Body of pancreas (tissue), 4 donors: ENCODE results near the gene SMG1. TPM values are rescaled to one million over a fixed set of nuclear protein-coding genes. Genes with fewer than 3 reads are reported as not detected.

Source experiments
- ATAC-seq: fragments of 150-250 bp; one replicate; pipeline ENCODE4 v1.9.1; 2016
- DNase-seq, 4 donors: peaks; one replicate each; pipeline ENCODE4 v3.0.0-alpha.2; 2019
- H3K27ac ChIP-seq, 4 donors: fragments of 200-600 bp; sonication (generic); 1 replicate in 3 of 4; 2 replicates in 1 of 4; pipeline versions ENCODE4 v1.5.1 to v1.6.1; 2016 to 2019; ENCODE audit warnings: mild to moderate bottlenecking in 1 of 4, mixed read lengths in 1 of 4, moderate library complexity in 1 of 4
- H3K27me3 ChIP-seq, 2 donors: fragments of 200-600 bp; sonication (generic); one replicate each; pipeline ENCODE4 v1.6.0; 2016; ENCODE audit warnings: mild to moderate bottlenecking in 1 of 2
- H3K36me3 ChIP-seq, 2 donors: fragments of 200-600 bp; sonication (generic); replicated peaks in 1 of 2; 2 replicates each; pipeline ENCODE4 v1.5.1; 2016; ENCODE audit warnings: low read depth in 2 of 2; ENCODE audit not compliant: insufficient read depth in 1 of 2
- H3K4me1 ChIP-seq: fragments of 200-600 bp; sonication (generic); one replicate; pipeline ENCODE4 v1.6.0; 2016
- H3K4me3 ChIP-seq, 2 donors: fragments of 200-600 bp; sonication (generic); 1 replicate in 1 of 2; 2 replicates in 1 of 2; pipeline ENCODE4 v1.5.1; 2016 to 2019
- H3K9me3 ChIP-seq, 3 donors: fragments of 200-600 bp; sonication (generic); 1 replicate in 2 of 3; 2 replicates in 1 of 3; pipeline ENCODE4 v1.5.1; 2016
- POLR2A ChIP-seq, 3 donors: fragments of 450-650 bp; IDR thresholded peaks; one replicate each; pipeline ENCODE4 v1.6.1; 2016; ENCODE audit warnings: antibody characterized with exemption in 3 of 3, mild to moderate bottlenecking in 2 of 3
- WGBS, 2 donors: methylation state at CpG; one replicate each; pipeline ENCODE4 v1.1.5; 2017; 5-methylcytosine and 5-hydroxymethylcytosine counted together
- intact Hi-C: fragments of 100-400 bp; cut with DNase I; formaldehyde crosslinking; loops from one replicate; pipeline ENCODE4 v1.15.1; 2023
- total RNA-seq, 2 donors: library from RNA; depleted of rRNA; stranded (reverse); fragments of >200 nt; gene quantifications; one replicate each; pipeline ENCODE4 v1.1.0, GENCODE V29; 2016
- TF ChIP-seq, protein P1 (sequence below), 7 experiments: fragments of 450-650 bp in 4 of 7; fragments of 200-600 bp in 3 of 7; sonication (generic) in 3 of 7; IDR thresholded peaks; one replicate each; pipeline ENCODE4 v1.5.1; 2016 to 2019; ENCODE audit warnings: antibody characterized with exemption in 7 of 7

The SMG1 gene
- total RNA-seq, 2 donors from 2014 or later, result 50.3 to 59.3 TPM

DNA sequence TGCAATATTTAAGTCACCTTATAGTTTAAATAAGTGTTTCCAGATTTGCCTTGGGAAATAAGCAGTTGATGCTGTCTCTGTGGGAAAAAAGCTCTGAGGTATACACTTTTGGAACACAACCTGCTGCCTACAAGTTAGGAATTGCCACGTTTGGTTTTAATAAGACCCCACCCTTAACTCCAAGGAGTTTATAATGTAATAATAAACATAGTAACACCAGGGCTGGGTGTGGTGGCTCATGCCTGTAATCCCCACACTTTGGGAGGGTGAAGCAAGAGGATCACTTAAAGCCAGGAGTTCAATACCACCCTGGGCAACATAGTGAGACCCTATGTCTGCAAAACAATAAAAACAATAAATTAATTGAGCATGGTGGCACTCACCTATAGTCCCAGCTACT, 15.9 kb upstream of the SMG1 start:
- ATAC-seq (no peak), DNase-seq (no peak)
- TF ChIP-seq, protein P1, sequence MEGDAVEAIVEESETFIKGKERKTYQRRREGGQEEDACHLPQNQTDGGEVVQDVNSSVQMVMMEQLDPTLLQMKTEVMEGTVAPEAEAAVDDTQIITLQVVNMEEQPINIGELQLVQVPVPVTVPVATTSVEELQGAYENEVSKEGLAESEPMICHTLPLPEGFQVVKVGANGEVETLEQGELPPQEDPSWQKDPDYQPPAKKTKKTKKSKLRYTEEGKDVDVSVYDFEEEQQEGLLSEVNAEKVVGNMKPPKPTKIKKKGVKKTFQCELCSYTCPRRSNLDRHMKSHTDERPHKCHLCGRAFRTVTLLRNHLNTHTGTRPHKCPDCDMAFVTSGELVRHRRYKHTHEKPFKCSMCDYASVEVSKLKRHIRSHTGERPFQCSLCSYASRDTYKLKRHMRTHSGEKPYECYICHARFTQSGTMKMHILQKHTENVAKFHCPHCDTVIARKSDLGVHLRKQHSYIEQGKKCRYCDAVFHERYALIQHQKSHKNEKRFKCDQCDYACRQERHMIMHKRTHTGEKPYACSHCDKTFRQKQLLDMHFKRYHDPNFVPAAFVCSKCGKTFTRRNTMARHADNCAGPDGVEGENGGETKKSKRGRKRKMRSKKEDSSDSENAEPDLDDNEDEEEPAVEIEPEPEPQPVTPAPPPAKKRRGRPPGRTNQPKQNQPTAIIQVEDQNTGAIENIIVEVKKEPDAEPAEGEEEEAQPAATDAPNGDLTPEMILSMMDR (IDR thresholded peaks at IDR 0.05), result no peak
- no peak for TF ChIP-seq POLR2A (IDR thresholded peaks at IDR 0.05)
- Histone ChIP-seq H3K36me3 (no peaks in the 10 kb centered on the region), H3K9me3 (no peaks in the 10 kb centered on the region), H3K4me1 (peaks cover 3% of the 10 kb centered on the region), H3K27ac (no peak overlapping the region), H3K4me3 (no peak overlapping the region), H3K27me3 (no peaks in the 10 kb centered on the region)
- whole genome bisulfite sequencing, 2 donors, result 37 to 42% methylated on average over 1 of the region's 1 CpG
- intact Hi-C loops, result no loop called here

DNA sequence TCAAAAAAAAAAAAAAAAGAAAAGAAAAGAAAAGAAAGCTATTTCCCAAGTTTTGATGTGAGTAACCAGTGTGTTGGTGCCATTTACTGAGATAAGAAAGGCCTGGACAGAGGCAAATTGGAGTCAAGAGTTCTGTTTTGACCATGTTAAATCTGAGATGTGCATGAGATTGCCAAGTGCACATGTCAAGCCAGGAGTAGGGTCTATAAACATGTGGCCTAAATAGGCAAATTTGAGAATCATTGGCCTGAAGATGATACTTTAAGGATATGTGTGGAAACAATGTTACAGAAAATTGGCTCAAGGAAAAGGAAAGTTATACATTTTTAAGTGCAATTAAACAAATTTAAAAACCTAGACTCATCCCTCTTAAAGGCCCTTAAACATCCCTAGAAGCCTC, 15.3 kb upstream of the SMG1 start:
- H3K4me3 ChIP-seq, result no peak overlapping the region
- TF ChIP-seq POLR2A (IDR thresholded peaks at IDR 0.05), result no peak
- TF ChIP-seq, protein P1 (IDR thresholded peaks at IDR 0.05), result no peak
- peaks cover 3% of the 10 kb centered on the region for H3K4me1 ChIP-seq
- no peaks in the 10 kb centered on the region for H3K27me3 ChIP-seq
- no peaks in the 10 kb centered on the region for H3K36me3 ChIP-seq
- intact Hi-C loops, result no loop called here
- DNase-seq (no peak), ATAC-seq (no peak)
- no peaks in the 10 kb centered on the region for H3K9me3 ChIP-seq
- no peak overlapping the region for H3K27ac ChIP-seq

DNA sequence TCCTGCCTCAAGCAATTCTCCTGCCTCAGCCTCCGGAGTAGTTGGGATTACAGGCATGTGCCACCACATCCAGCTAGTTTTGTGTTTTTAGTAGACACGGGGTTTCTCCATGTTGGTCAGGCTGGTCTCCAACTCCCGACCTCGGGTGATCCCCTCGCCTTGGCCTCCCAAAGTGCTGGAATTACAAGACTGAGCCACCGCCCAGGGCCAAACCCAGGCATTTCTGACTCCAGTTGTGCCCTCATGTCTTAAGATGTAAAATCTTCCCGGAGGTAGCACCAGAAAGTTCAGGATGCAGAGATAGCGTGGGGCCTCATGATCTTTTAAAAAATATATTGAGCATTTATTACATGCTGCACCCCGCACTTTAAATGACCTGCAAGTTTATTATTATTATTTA, 12.8 kb upstream of the SMG1 start:
- no peaks in the 10 kb centered on the region for H3K27me3 ChIP-seq
- H3K4me3 ChIP-seq, result no peak overlapping the region
- H3K36me3 ChIP-seq, result no peaks in the 10 kb centered on the region
- H3K4me1 ChIP-seq, result no peaks in the 10 kb centered on the region
- no peaks in the 10 kb centered on the region for H3K9me3 ChIP-seq
- 90% methylated on average over 8 to 9 of the region's 9 CpGs for WGBS, 2 donors
- H3K27ac ChIP-seq, result no peak overlapping the region
- no peak for DNase-seq
- TF ChIP-seq, protein P1 (IDR thresholded peaks at IDR 0.05), result no peak
- intact Hi-C loops, result no loop called here
- no peak for ATAC-seq

DNA sequence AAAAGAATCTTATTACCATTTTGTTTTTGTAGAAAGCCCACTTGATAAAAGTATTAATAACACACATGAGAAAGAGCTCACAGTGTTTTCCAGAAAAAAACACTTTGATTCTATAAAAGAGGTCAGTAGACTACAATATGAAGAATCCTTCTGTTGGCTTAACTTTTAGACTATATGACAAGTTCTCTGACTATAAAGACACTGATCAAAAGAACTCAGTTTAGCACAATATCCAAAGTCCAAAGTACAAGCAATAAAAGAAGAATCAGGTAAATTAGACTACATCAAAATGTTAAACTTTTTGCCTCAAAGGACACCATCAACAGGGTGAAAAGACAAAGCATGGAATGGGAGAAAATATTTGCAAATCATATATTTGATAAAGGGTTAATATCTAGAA, 11.2 kb upstream of the SMG1 start:
- ATAC-seq, result no peak
- Histone ChIP-seq H3K9me3 (no peaks in the 10 kb centered on the region), H3K27ac (no peak overlapping the region), H3K36me3 (no peaks in the 10 kb centered on the region), H3K27me3 (no peaks in the 10 kb centered on the region), H3K4me3 (no peak overlapping the region), H3K4me1 (no peaks in the 10 kb centered on the region)
- DNase-seq, result no peak
- TF ChIP-seq, protein P1 (IDR thresholded peaks at IDR 0.05), result no peak
- TF ChIP-seq POLR2A (IDR thresholded peaks at IDR 0.05), result no peak
- intact Hi-C loops, result no loop called here

DNA sequence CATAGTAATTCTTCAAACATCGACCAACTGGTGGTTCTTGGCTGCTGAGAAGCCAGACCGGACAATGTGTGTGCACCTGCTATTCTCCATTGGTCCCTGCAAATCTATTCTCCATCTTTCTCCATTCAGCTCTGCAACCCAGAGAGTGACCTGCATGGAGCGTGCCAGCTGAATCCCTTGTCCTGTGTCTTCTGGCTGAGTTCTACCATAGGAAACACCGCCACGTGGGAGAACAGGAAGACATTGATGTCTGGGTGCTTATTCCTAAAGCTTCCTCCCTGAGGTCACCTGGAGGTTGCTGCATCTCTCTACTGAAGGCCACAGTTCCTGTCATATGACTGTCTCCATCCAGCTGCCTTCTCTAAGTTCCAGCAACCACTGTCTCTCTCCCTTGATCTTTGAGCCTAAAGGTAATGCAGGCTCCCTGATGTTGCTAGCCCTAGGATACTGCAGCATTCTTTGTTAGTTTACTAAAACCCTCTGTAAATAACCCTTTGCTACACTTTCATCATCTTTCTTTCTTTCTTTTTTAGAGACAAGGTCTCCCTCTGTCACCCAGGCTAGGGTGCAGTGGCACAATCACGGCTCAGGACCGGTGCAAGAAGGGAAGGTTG, 10.6 kb upstream of the SMG1 start:
- Histone ChIP-seq H3K9me3 (no peaks in the 10 kb centered on the region), H3K27ac (no peak overlapping the region), H3K4me3 (no peak overlapping the region), H3K27me3 (no peaks in the 10 kb centered on the region), H3K36me3 (no peaks in the 10 kb centered on the region), H3K4me1 (no peaks in the 10 kb centered on the region)
- TF ChIP-seq, protein P1 (IDR thresholded peaks at IDR 0.05), result no peak
- TF ChIP-seq POLR2A (IDR thresholded peaks at IDR 0.05), result no peak
- ATAC-seq (no peak), DNase-seq (no peak)
- intact Hi-C loops, result no loop called here
- WGBS, 2 donors, result 82 to 95% methylated on average over 7 of the region's 7 CpGs
